GM20431 (cell line): ENCODE data around the gene LMLN.
"Not testable (repeated sequence)": the region's sequence is repeated elsewhere in the genome, so short reads cannot be mapped to it uniquely, and the experiment has no call there.

Experiments used
- in situ Hi-C: fragments of 300-500 bp; cut with MseI, MboI; formaldehyde crosslinking; loops from one replicate; pipeline ENCODE4 v1.15.0; 2020; ENCODE audit warnings: low sequenced_read_pairs; ENCODE audit not compliant: unreplicated experiment

The LMLN gene

DNA sequence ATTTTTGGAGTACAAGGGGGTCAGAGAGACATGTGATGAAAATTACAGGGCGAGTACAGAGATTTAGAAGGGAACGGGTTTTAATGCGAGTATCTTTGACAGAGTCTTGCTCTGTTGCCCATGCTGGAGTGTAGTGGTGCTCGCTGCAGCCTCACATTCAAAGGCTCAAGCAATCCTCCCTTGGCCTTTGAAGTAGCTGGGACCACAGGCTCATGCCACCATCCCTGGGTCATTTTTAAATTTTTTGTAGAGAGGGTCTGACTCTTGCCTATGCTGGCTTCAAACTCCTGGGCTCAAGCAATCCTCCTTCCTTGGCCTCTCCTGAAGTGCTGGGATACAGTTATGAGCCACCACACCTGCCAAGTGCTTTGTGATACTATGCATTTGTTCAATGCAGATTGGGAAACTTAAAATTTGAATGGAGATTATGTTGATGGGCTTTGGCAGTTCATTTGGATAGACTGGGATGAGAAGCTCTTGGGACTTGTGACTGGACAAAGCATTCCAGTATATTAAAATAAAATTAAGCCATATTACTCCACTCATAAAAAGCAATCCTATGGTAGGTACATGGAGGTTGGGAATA lies 4.0 kb upstream of the LMLN start:
- in situ Hi-C loops = no loop called here

DNA sequence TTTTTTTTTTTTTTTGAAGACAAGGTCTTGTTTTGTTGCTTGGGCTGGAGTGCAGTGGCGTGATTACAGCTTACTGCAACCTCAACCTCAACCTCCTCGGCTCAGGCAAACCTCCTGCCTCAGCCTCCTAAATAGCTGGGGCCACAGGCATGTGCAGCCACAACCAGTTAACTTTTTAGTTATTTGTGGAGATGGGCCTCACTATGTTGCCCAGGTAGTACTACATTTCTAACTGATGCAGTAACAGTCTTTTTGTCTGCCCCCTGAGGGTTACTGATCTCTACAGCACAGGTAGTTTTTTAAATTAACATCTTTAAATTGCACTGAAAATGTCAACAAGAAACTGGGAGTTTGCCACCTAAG lies 3.4 kb upstream of the LMLN start:
- in situ Hi-C loops = no loop called here

DNA sequence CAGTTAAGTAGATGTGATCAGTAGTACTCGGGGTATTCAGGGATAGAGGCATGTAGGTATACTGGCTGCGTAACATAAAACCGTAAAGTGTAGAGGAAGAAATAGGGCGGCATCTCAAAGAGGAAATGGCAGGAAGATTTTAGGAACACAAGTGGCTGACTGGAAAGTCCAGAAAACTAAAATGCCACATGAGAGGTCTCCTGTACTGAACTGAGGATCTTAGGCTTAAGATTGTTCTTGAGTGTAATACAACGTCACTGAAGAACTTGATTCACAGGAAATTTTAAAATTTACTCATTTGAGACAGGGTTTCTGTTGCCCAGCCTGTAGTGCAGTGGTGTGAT lies 2.3 kb upstream of the LMLN start:
- in situ Hi-C loops = no loop called here

DNA sequence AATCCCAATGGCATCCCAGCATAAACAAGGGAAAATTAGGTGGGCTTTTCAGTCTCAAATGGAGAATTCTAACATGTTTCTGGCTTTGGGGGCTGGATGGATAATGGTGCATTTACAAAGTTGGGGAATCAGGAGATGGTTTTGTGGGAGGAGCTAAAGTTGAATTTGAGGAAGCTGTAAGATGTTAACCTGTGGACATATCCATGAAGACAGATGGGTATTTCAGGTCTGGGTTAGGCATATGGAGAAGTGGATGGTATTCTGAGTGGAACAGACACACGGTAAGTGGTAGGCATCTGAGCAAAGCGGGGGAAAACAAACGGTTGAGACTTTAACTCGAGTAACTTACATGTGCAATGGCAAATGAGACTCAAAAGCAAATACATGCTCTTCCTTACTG lies 1.7 kb upstream of the LMLN start:
- in situ Hi-C loops = no loop called here

DNA sequence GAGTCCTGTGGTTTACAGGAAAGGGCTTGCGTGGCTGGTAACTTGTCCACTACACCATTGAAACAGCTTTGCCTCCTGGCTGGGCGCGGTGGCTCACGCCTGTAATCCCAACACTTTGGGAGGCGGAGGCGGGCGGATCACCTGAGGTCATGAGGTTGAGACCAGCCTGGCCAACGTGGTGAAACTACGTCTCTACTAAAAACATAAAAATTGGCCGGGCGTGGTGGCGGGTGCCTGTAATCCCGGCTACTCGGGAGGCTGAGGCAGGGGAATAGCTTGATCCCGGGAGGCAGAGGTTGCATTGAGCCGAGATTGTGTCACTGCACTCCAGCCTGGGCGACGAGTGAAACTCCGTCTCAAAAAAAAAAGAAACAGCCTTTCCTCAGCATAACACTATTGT lies 1.2 kb upstream of the LMLN start:
- in situ Hi-C loops = not testable (repeated sequence)

DNA sequence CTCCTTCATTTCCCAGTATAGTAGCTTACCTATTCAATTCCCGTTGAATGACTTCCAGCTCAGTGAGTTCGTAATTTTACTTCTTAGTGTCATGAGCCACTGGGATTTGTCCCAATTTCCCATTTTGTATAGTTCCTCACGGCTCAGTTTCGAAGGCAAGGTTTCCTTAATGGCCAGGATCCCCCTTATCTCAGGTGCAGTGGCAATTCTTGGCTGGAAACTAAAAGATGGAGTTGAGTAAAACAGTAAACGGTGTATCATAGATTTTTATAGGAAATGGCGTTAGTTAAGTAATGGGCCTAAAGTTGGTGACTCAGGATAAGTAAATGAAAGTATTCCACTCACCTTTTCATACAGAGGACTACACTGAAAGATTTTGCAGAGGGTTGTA lies 522 bp upstream of the LMLN start:
- in situ Hi-C loops = no loop called here

DNA sequence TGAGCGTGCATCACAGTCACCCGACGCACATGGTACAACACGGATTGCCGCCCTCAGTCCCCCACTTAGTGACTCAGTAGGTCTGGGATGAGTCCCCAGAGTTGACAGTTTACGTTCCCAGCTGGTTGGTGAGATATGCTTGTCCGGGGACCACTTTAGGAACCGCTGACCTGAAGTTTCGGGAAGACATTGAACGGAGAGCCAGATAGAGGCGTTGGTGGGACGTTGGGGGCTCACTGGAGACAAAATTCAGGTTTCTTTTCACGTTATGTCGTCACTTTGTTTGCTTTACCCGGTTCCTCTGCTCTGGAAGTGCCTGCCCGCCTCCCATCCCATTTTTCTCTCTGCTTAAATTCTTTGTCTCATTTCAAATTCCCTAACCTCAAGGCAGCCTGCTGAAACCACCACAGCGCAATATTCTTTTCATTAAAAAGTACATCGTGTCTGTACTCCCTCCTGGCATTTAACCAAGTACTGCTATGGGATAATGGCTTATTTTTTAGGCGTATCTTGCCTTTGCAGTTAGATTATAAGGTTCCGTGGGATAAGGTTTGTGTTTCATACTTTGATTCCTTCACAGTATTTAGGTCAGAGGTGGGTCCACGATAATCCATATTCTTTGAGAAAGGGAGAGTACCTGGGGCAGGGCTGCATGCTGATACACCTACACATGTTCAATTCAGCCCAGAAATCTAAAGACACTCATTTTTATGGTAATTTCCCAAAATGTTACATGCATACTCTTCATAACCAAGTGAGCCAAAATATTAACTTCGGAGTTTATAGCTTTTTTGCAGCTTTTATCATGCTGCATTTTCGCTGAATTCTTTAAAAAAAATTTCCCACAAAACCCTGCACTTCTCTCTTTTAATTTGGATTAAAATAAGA lies 921 bp downstream of the LMLN start:
- in situ Hi-C loops = no loop called here

DNA sequence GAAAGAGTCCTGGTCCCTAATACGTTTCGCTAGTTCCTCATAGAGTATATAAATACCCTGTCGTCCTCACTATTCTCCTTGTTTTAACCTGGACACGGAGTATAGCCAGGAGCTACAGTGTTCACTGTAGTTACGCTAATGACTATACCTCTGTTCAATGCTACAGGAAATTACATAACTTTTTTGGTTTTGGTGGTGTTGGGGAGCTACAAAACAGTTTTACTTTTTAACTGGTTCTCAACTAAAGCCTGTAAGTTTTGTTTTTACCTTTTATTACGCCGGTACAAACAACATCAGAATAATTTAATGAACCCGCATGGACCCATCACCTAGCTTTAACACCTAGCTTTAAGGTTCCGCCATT lies 1.5 kb downstream of the LMLN start:
- in situ Hi-C loops = no loop called here

DNA sequence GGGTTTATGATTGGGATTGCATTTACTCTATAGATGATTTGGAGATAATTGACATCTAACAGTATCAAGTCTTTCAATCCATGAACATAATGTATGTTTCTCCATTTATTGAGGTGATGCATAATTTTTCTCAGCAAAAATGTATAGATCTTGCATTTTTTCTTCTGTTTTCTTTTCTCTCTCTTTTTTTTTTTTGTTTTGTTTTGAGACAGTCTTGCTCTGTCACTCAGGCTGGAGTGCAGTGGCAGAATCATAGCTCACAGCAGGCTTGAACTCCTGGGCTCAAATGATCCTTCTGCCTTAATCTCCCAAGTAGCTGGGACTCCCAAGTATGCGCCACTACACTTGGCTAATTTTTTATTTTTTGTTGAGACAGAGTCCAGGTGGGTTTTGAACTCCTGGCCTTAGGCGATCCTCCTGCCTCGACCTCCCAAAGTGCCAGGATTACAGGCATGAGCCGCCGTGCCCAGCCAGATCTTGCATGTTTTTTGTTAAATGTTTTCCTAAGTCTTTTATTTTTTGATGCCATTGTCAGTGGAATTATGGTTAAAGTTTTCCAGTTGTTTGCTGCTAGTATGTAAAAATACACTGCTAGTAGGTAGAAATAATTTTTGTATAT lies 3.1 kb downstream of the LMLN start:
- in situ Hi-C loops = no loop called here

DNA sequence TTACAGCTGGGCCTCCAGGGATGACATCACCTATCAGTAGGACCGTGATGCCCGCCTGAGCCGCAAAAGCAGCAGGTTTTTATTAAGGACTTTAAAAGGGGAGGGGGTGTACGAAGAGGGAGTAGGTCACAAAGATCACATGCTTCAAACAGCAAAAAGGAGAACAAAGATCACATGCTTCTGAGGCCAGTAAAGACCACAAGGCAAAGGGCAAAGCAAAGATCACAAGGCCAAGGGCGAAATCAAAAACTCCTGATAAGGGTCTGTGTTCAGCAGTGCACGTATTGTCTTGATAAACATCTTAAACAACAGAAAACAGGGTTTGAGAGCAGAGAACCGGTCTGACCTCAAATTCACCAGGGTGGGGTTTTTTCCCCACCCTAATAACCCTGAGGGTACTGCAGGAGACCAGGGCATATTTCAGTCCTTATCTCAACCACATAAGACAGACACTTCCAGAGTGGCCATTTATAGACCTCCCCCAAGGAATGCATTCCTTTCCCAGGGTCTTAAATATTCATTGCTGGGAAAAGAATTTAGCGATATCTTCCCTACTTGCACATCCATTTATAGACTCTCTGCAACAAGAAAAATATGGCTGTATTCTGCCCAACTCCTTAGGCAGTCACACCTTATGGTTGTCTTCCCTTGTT lies 7.4 kb downstream of the LMLN start:
- in situ Hi-C loops = not testable (repeated sequence)

DNA sequence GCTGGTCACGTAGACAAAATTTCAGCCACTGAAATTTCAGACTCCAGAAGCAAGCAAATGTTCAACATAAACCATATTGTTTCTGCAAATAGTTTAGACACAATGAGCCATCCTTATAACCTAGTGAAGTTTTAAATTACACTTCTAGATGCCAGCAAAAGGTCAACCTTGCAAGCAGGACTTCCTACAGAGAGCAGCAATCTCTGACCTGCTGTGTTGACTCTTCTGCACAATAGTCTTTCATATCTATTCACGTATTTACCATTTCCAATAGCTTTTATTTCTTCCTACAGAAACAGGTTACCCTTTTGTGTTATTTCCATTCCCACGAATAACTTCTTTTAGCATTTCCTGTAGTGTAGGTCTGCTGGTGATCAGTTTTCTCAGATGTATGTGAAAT lies 10.6 kb downstream of the LMLN start:
- in situ Hi-C loops = no loop called here

DNA sequence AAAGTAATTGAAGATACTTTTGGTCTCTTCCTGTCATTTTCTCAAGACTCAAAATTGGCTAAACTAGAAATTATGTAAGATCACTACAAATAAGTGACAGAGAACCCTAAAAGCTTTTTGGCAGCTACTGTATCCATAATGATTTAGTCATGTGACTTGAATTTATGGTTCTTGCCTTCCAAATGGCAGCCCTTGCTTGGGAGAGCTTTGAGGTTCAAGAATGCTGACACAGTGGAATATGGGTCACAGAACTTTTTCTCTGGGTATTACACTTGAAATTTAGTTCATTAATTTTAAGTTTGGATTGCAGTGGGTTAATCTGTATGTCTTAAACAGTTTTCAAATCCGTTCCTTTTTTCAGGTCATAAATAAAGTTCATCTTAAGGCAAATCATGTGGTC lies 14.0 kb downstream of the LMLN start:
- in situ Hi-C loops = no loop called here

DNA sequence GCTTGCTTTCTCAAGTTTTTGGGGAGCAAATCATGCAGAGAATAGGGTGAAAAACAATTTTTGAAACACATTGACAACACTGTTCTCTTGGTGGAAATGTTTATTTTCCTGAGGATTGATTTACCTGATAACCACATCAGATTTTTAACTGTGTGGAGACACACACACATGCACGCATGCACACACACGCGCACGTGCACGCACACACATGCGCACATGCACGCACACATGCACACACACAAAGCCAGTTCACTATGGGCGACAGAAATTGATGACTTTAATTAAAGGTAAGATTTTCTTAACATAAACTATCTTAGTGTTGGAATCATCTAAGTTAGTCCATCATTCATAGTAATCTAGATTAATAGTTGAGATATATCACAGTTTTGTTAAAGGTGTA lies 15.3 kb downstream of the LMLN start:
- in situ Hi-C loops = no loop called here

DNA sequence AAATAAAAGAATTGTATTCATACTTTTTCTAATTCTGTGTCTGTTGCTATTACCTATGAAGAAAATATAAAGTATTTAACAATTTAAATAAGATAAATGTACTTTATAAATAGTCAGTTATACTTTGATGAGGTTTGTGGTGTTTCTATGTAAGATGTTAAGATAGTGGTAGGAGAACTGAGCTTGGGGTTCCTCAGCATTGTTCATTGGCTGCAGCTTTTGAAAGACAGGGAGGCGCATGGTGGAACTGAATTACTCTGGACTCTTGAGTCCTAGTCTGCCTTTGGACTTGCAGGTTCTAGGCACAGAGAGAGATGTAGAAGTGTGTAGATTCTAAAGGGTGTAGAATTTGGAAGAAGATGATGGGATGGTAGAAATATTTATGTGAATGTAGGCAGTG lies 23.1 kb downstream of the LMLN start:
- in situ Hi-C loops = no loop called here

DNA sequence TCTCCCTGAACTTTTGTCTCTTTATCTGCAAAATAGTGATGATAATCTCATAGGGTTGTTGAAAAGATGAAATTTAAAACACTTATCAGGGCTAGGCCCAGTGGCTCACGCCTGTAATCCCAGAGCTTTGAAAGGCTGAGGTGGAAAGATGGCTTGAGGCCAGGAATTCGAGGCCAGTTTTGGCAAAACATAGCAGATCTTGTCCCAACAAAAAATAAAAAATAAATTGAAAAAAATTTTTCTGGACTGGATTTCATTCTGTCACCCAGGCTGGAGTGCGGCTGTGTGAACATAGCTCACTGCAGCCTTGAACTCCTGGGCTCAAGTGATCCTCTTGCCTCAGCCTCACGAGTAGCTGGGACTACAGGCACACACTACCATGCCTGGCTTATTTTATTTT lies 29.6 kb downstream of the LMLN start:
- in situ Hi-C loops = no loop called here

DNA sequence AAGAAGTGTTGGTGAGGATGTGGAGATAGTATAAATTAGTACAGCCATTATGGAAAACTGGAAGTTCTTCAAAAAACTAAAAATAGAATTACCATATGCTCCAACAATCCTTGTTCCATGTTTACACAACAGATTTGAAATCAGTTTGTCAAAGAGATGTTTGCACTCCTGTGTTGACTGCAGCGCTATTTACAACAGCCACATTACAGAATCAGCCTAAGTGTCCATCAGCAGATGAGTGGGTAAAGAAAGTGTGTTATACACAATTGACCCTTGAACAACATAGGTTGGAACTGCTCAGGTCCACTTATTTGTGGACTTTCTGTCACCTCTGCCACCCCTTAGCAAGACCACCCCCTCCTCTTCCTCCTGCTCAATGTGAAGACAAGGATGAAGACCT lies 34.7 kb downstream of the LMLN start:
- in situ Hi-C loops = no loop called here

DNA sequence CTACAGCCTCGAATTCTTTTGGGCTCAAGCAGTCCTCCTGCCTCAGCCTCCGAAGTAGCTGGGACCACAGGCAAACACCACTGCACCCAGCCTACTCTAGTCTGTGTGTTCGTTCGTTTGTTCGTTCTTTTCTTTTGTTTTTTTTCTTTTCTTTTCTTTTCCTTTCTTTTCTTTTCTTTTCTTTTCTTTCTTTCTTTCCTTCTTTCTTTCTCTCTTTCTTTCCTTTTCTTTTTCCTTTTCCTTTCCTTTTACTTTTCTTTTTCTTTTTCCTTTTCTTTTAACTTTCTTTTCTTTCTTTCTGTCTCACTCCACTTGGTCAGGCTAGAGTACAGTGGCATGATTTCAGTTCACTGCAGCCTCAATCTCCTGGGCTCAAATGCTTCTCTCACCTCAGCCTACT lies 36.8 kb downstream of the LMLN start:
- in situ Hi-C loops = no loop called here

DNA sequence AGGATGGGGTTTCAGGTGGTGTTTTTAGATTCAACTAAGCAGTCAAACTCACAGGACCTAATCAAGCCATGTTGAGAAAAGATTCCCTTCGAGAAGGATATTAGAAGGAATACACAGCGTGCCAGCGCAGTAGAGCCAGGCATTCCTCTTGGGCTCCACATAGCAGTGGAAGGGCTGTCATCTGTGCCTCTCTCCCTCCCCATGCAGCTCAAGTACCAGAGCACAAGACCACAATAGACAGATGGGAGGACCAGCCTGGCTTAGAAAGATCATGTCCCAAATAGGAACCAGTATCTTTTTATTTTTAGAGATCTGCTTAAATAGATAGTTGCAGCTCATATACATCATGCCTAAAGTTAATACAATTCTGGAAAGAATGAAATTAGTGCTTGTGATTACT lies 37.9 kb downstream of the LMLN start:
- in situ Hi-C loops = no loop called here

DNA sequence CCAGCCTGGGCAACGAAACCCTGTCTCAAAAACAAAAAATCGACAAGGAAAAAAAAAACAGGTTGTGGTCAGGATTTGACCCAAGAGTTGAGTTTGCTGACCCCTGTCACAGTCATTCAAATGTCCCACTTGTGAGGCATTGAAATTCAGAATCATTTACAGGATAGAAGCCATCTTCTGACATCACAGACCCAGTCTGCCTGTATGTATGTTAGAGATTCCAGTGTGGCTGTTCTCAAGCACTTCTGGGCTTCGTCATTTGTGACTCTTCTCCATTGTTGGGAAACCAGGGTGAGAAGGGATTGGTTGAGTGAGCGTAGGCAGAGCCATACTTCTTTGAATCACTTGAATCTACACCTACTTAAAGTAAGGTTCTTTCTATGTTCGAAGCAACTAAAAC lies 57.1 kb downstream of the LMLN start:
- in situ Hi-C loops = no loop called here

DNA sequence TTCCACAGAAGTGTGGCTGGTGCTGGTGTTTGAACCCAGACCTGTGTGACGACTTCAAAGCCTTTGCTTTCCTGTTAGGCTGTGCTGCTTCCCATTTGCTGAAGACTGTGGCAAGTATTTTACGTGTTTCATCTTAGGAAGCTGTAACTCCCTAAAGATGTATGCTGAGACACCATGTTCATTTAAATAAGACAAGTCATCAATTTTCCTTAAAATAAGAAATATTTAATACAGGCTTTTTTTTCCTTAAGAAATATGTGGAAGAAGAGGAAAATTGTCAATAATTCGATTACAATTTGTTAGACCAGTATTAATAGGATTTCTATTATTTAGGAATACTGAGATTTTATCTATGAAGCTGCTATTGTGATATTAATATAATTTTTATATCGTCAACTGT lies 58.4 kb downstream of the LMLN start:
- in situ Hi-C loops = no loop called here

DNA sequence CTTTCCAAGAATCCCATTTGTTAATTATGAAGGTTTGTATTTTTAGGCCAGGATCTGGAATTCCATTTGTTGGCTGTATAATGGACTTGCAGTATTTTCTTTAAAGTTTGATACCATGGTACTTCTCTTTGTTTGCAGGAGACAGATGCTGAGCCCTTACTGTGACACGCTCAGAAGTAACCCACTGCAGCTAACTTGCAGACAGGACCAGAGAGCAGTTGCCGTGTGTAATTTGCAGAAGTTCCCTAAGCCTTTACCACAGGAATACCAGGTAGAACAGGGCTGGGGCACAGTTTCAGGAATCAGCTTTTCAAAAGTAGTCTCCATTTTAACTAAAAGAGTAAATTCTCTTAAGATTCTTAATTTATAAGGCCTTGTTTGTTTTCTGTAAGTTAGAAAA lies 59.1 kb downstream of the LMLN start:
- in situ Hi-C loops = no loop called here
